H9 (cell line): ENCODE measurements around the gene LZTFL1. TPM values are rescaled to one million over a fixed set of nuclear protein-coding genes. Genes with fewer than 3 reads are reported as not detected.

ENCODE experiments used
- DNase-seq: peaks from one replicate; pipeline ENCODE4 v3.0.0-alpha.2; 2017
- H2AFZ ChIP-seq: one replicate; pipeline ENCODE4 v1.6.1; 2013; ENCODE audit warnings: mild to moderate bottlenecking, low read length, control low read depth, moderate library complexity
- H2AK5ac ChIP-seq: 2 replicates; pipeline ENCODE4 v1.6.1; 2013; ENCODE audit warnings: low read length, control low read depth, mixed read lengths; ENCODE audit not compliant: insufficient read length
- H2BK120ac ChIP-seq: one replicate; pipeline ENCODE4 v1.6.1; 2013; ENCODE audit warnings: low read depth, mild to moderate bottlenecking, low read length, control low read depth, inconsistent platforms; ENCODE audit not compliant: poor library complexity, severe bottlenecking
- H2BK12ac ChIP-seq: 2 replicates; pipeline ENCODE4 v1.6.1; 2013; ENCODE audit warnings: low read length, control low read depth, mixed read lengths, low read depth; ENCODE audit not compliant: insufficient read length
- H2BK15ac ChIP-seq: 2 replicates; pipeline ENCODE4 v1.6.1; 2013; ENCODE audit warnings: low read depth, low read length, control low read depth
- H2BK20ac ChIP-seq: one replicate; pipeline ENCODE4 v1.6.1; 2013; ENCODE audit warnings: low read depth, mild to moderate bottlenecking, low read length, control low read depth, inconsistent platforms; ENCODE audit not compliant: poor library complexity, severe bottlenecking
- H2BK5ac ChIP-seq: 2 replicates; pipeline ENCODE4 v1.6.1; 2013; ENCODE audit warnings: low read length, control low read depth, mixed read lengths; ENCODE audit not compliant: insufficient read length
- H3K14ac ChIP-seq: 2 replicates; pipeline ENCODE4 v1.6.1; 2013; ENCODE audit warnings: low read length, control low read depth; ENCODE audit not compliant: insufficient read depth
- H3K18ac ChIP-seq: 2 replicates; pipeline ENCODE4 v1.6.1; 2013; ENCODE audit warnings: low read depth, mild to moderate bottlenecking, mixed read lengths, low read length, control low read depth; ENCODE audit not compliant: insufficient read length
- H3K23ac ChIP-seq: 2 replicates; pipeline ENCODE4 v1.6.1; 2013; ENCODE audit warnings: low read length, control low read depth, mixed read lengths, low read depth; ENCODE audit not compliant: insufficient read length
- H3K23me2 ChIP-seq: 2 replicates; pipeline ENCODE4 v1.6.1; 2013; ENCODE audit warnings: low read depth, mild to moderate bottlenecking, mixed read lengths, low read length, control low read depth; ENCODE audit not compliant: insufficient read length, poor library complexity, severe bottlenecking
- H3K27ac ChIP-seq: 2 replicates; pipeline ENCODE4 v1.5.1; 2013; ENCODE audit warnings: low read length, control low read depth, mixed read lengths, low read depth; ENCODE audit not compliant: insufficient read length
- H3K27me3 ChIP-seq: 2 replicates; pipeline ENCODE4 v1.6.1; 2013; ENCODE audit warnings: low read length, control low read depth, inconsistent platforms; ENCODE audit not compliant: insufficient read depth
- H3K4ac ChIP-seq: 2 replicates; pipeline ENCODE4 v1.6.1; 2013; ENCODE audit warnings: low read depth, mild to moderate bottlenecking, control low read depth, inconsistent platforms, low read length, moderate library complexity
- H3K4me1 ChIP-seq: 2 replicates; pipeline ENCODE4 v1.6.1; 2013; ENCODE audit warnings: low read length, control low read depth, inconsistent platforms; ENCODE audit not compliant: insufficient read depth
- H3K4me2 ChIP-seq: 2 replicates; pipeline ENCODE4 v1.6.1; 2013; ENCODE audit warnings: low read length, control low read depth, mixed read lengths; ENCODE audit not compliant: insufficient read length, insufficient read depth
- H3K56ac ChIP-seq: 2 replicates; pipeline ENCODE4 v1.6.1; 2013; ENCODE audit warnings: low read depth, mild to moderate bottlenecking, mixed read lengths, low read length, control low read depth; ENCODE audit not compliant: insufficient read length
- H3K79me1 ChIP-seq: 2 replicates; pipeline ENCODE4 v1.6.1; 2013; ENCODE audit warnings: low read depth, mild to moderate bottlenecking, moderate library complexity, low read length, control low read depth, inconsistent platforms; ENCODE audit not compliant: insufficient read depth, poor library complexity, severe bottlenecking
- H3K79me2 ChIP-seq: 2 replicates; pipeline ENCODE4 v1.6.1; 2013; ENCODE audit warnings: low read length, control low read depth, inconsistent platforms; ENCODE audit not compliant: insufficient read depth
- H3K9ac ChIP-seq: 2 replicates; pipeline ENCODE4 v1.6.1; 2013; ENCODE audit warnings: low read length, control low read depth, mixed read lengths; ENCODE audit not compliant: insufficient read length; ENCODE audit errors: extremely low read depth
- H3K9me3 ChIP-seq: one replicate; pipeline ENCODE4 v1.6.1; 2013; ENCODE audit warnings: low read depth, low read length, inconsistent platforms; ENCODE audit not compliant: control insufficient read depth
- H3T11ph ChIP-seq: one replicate; pipeline ENCODE4 v1.6.1; 2013; ENCODE audit warnings: mild to moderate bottlenecking, low read length, control low read depth, inconsistent platforms
- H4K20me1 ChIP-seq: one replicate; pipeline ENCODE4 v1.6.1; 2013; ENCODE audit not compliant: control insufficient read depth, insufficient read length, insufficient read depth
- H4K5ac ChIP-seq: 2 replicates; pipeline ENCODE4 v1.6.1; 2013; ENCODE audit warnings: low read depth, mild to moderate bottlenecking, mixed read lengths, low read length, control low read depth; ENCODE audit not compliant: insufficient read length
- H4K8ac ChIP-seq: replicated peaks from 2 replicates; pipeline ENCODE4 v1.6.1; 2013; ENCODE audit warnings: low read length, control low read depth, mixed read lengths, low read depth; ENCODE audit not compliant: insufficient read length
- H4K91ac ChIP-seq: 2 replicates; pipeline ENCODE4 v1.6.1; 2013; ENCODE audit warnings: low read depth, mild to moderate bottlenecking, moderate library complexity, mixed read lengths, low read length, control low read depth; ENCODE audit not compliant: insufficient read length
- H3K27ac Mint-ChIP-seq, 3 experiments: 2 replicates in 2 of 3; 3 replicates in 1 of 3; pipeline ENCODE4 v1.8.0; 2020 to 2021; ENCODE audit warnings: mixed read lengths in 3 of 3, mild to moderate bottlenecking in 1 of 3, moderate library complexity in 1 of 3
- H3K27me3 Mint-ChIP-seq: 2 replicates; pipeline ENCODE4 v1.8.0; 2021; ENCODE audit warnings: low read depth, mild to moderate bottlenecking, moderate library complexity, mixed read lengths
- H3K36me3 Mint-ChIP-seq, 3 experiments: 2 replicates in 2 of 3; 3 replicates in 1 of 3; pipeline ENCODE4 v1.8.0; 2020 to 2021; ENCODE audit warnings: low read depth in 3 of 3, mixed read lengths in 3 of 3; ENCODE audit not compliant: insufficient read depth in 1 of 3
- H3K4me1 Mint-ChIP-seq, 2 experiments: 2 replicates each; pipeline ENCODE4 v1.8.0; 2020; ENCODE audit warnings: mixed read lengths in 2 of 2
- H3K4me3 Mint-ChIP-seq, 2 experiments: 2 replicates in 1 of 2; 3 replicates in 1 of 2; pipeline ENCODE4 v1.8.0; 2020 to 2021; ENCODE audit warnings: mild to moderate bottlenecking in 2 of 2, mixed read lengths in 2 of 2, moderate library complexity in 1 of 2
- H3K9me3 Mint-ChIP-seq, 2 experiments: 2 replicates in 1 of 2; 3 replicates in 1 of 2; pipeline ENCODE4 v1.8.0; 2020; ENCODE audit warnings: mild to moderate bottlenecking in 2 of 2, mixed read lengths in 2 of 2, moderate library complexity in 1 of 2
- CTCF ChIP-seq: fragments of 200-600 bp; sonication (generic); conservative IDR thresholded peaks from 3 replicates; pipeline ENCODE4 v1.8.0; 2021; ENCODE audit warnings: antibody characterized with exemption, mild to moderate bottlenecking
- WGBS: extraction: QIAGEN DNeasy Blood & Tissue Kit; methylation state at CpG from one replicate; pipeline ENCODE4 v1.1.7; 2013; ENCODE audit warnings: missing lambda C conversion rate, low lambda C conversion rate, mixed read lengths; ENCODE audit not compliant: insufficient read length; ENCODE audit errors: extremely low coverage; 5-methylcytosine and 5-hydroxymethylcytosine counted together
- total RNA-seq: library from RNA; stranded (reverse); gene quantifications from 2 replicates; pipeline ENCODE4 v1.2.1, GENCODE V29; 2021

Gene LZTFL1
- total RNA-seq, 1 experiment from 2014 or later: 12.2 TPM

- Histone ChIP-seq H2AFZ (no peak overlapping the region), H3K4me1 (no peaks in the 10 kb centered on the region), H4K91ac (no peak overlapping the region), H3K79me2 (no peaks in the 10 kb centered on the region), H3K27me3 (peaks cover 32% of the 10 kb centered on the region), H3T11ph (no peak overlapping the region), H2BK20ac (no peak overlapping the region), H3K9ac (no peak overlapping the region), H3K18ac (no peak overlapping the region), H3K4me2 (no peak overlapping the region), H2BK15ac (no peak overlapping the region), H3K4ac (no peak overlapping the region), H3K23ac (no peak overlapping the region), H3K9me3 (no peaks in the 10 kb centered on the region), H4K5ac (no peak overlapping the region), H3K27ac (no peak overlapping the region), H4K8ac (no peak overlapping the region), H4K20me1 (no peaks in the 10 kb centered on the region), H2BK12ac (no peak overlapping the region), H3K23me2 (peaks cover 8% of the 10 kb centered on the region), H2BK5ac (no peak overlapping the region), H3K56ac (no peak overlapping the region), H3K14ac (no peak overlapping the region), H2BK120ac (no peak overlapping the region), H3K79me1 (no peaks in the 10 kb centered on the region), H2AK5ac (no peak overlapping the region)
- peaks cover 76% of the 10 kb centered on the region for H3K27me3 Mint-ChIP-seq
- H3K9me3 Mint-ChIP-seq: peaks cover 11 to 18% of the 10 kb centered on the region in 2 experiments
- no CpG with 5 or more reads among the region's 9 CpGs for WGBS
- no peak for DNase-seq
- TF ChIP-seq CTCF: no peak
- H3K4me1 Mint-ChIP-seq: peaks cover 10 to 14% of the 10 kb centered on the region in 2 experiments
- H3K27ac Mint-ChIP-seq: no peak overlapping the region
- peaks cover 0 to 17% (median 2%) of the 10 kb centered on the region in 3 experiments; a peak in 4 of 7 replicates for H3K36me3 Mint-ChIP-seq
- H3K4me3 Mint-ChIP-seq: no peak overlapping the region
These were observed 48.3 kb downstream of the LZTFL1 start for GRCh38 chr3:45793482-45794176.
